GM12874 (cell line): ENCODE results near the gene VGF.
A peak's percentile ranks its signal among the peaks of the same experiment; 100 is the strongest.

Experiments used
- TF ChIP-seq, protein P1 (sequence below): IDR thresholded peaks from 2 replicates; pipeline ENCODE4 v1.5.1; 2011; ENCODE audit warnings: low read depth, mild to moderate bottlenecking, control low read depth, low read length, moderate library complexity; ENCODE audit not compliant: insufficient read depth

Gene VGF

GRCh38 chr7:101153969-101154692, 11.2 kb downstream of the VGF start, which contains the start of gene AP1S1:
Gene AP1S1 (plus strand): TSS chr7:101154476. CDS start chr7:101154515, 39 bp downstream.
- TF ChIP-seq, protein P1, sequence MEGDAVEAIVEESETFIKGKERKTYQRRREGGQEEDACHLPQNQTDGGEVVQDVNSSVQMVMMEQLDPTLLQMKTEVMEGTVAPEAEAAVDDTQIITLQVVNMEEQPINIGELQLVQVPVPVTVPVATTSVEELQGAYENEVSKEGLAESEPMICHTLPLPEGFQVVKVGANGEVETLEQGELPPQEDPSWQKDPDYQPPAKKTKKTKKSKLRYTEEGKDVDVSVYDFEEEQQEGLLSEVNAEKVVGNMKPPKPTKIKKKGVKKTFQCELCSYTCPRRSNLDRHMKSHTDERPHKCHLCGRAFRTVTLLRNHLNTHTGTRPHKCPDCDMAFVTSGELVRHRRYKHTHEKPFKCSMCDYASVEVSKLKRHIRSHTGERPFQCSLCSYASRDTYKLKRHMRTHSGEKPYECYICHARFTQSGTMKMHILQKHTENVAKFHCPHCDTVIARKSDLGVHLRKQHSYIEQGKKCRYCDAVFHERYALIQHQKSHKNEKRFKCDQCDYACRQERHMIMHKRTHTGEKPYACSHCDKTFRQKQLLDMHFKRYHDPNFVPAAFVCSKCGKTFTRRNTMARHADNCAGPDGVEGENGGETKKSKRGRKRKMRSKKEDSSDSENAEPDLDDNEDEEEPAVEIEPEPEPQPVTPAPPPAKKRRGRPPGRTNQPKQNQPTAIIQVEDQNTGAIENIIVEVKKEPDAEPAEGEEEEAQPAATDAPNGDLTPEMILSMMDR, result no peak

DNA sequence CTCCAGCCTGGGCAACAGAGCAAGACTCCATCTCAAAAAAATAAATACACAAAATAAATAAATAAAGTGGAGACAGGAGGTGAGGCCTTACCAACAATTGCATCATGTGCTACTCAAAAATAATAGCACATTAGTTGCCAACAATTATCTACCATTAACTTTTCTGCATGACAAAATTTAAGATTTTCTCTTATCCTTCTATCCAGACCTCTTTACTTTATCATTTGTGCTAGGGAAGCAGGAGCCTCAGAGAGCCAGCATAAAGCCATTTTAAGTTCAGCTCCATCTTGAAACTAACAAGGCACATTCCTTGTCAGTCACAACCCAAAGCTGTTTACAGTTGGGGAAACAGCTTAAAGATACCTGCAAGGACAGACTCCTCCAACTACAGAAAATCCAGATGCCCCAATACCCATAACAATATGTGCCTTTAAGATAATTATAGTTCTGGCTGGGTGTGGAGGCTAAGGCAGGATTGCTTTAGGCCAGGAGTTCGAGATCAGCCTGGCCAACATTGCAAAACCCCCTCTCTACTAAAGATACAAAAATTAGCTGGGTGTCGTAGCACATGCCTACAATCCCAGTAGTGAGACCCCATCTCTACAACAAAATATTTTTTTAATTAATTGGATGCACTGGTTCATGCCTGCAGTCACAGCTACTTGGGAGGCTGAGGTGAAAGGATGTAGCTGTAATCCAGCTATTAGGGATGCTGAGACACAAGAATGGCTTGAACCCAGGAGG, 13.3 kb downstream of the VGF start:
- TF ChIP-seq, protein P1, result no peak

DNA sequence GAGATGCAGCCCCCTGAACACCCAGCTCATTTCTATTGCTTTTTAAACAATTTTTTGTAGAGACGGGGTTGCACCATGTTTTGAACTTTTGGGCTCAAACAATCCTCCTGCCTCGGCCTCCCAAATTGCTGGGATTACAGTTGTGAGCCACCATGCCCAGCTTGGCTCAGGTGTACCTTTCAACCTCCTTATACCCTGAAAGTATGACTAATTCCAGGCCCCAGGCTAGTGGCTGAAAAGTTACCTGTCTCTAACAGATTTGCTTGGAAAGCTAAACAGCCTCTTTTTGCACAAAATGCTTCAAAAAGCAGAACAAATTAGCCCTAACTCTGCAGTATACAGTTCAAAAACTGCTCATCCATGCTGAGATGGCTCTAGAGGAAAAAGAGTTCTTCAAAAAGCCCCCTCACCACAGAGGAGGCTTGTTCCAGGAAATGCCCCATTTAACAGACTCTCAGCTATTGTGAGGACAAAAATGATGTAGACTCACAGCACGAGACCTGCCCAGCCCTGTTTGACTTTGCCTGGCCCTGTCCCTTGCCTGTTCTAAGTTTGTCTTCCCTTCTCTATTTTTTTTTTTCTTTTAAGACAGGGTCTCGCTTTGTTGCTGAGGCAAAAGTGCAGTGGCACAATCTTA, 24.5 kb downstream of the VGF start:
- TF ChIP-seq, protein P1, result no peak

DNA sequence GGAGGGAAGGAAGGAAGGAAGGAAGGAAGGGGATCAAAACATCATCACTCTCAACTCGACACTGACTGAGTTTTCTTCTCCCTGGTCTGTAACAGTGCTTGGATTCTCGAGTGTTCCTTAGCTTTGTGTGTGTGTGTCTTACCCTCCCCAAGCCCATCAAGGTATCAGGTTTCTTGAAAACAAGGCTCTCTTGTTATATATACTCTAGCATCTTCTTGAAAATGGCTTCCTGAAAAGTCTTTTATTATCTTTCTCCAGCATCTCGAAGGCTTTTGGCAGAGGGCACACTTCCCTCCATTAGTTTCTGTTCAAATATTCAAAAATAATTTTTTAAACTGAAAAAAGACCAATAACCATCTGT, 25.1 kb downstream of the VGF start:
- TF ChIP-seq, protein P1, result no peak

GRCh38 chr7:101138213-101138870, 27.0 kb downstream of the VGF start:
- TF ChIP-seq, protein P1, result peak; percentile 83

DNA sequence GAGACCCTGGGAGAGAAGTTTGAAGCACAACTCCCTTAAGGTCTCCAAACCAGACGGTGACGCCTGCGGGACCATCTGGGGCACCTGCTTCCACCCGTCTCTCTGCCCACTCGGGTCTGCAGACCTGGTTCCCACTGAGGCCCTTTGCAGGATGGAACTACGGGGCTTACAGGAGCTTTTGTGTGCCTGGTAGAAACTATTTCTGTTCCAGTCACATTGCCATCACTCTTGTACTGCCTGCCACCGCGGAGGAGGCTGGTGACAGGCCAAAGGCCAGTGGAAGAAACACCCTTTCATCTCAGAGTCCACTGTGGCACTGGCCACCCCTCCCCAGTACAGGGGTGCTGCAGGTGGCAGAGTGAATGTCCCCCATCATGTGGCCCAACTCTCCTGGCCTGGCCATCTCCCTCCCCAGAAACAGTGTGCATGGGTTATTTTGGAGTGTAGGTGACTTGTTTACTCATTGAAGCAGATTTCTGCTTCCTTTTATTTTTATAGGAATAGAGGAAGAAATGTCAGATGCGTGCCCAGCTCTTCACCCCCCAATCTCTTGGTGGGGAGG, 27.6 kb downstream of the VGF start:
- TF ChIP-seq, protein P1, result no peak
